NCI-H1105 (cell line): ENCODE measurements around the gene OR2A42.
"Not testable (repeated sequence)": the region's sequence is repeated elsewhere in the genome, so short reads cannot be mapped to it uniquely, and the experiment has no call there.

ENCODE experiments used
- DNase-seq: peaks from one replicate; lab custom pipeline; 2025; lab: John Stamatoyannopoulos, UW

OR2A42 gene

DNA sequence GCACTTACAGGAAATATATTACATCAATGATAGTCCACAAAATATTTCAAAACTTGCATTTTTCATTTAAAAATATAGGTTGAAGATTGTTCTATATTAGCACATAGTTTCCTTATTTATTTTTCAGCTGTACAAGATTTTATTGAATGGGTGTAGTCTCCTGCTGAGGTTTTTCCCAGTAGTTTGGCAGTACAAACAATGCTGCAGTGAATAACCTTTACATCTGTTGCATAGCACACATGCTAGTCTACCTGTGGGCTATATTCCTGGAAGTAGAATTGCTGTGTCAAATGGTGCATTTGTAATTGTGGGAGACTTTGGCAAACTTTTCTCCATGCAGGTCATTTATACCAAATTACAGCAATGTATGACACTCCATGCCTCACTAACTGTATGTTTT is 18.9 kb downstream of the OR2A42 start:
- DNase-seq: not testable (repeated sequence)

DNA sequence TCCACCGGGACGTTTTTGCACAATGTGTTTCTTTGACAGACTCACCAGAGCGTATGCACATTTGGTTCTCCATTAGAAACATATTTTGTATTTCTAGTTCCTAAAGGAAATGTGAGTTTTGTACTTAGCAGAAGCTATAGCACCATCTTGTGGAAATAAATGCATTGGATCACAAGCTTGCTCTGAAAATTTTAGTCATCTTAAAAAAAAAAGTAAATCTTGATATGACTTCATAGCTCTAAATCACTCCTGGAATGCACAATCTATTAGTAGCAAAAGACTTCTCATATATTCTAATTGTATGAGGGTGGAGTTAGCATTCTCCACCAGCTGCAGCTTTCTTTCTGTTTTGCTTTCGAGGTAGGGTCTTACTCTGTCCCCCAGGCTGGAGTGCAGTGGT is 20.3 kb downstream of the OR2A42 start:
- DNase-seq: not testable (repeated sequence)

DNA sequence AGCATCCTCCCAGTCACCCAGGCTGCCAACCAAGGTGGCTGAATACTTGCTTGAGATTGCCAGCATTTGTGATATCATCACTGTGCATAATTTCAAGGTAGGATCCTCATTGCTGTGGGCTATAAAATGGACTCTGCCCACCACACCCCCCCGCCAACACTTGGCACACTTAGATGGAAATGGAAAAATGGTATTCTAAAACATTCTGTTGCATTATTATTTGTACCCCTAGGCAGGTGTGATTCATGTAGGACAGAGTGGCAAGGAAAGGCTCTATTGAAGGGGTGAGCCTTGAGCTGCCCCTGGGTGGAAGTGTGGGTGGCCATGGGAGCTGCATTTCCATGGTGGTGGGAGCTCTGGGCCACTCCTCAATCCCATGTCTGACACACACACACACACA is 20.8 kb downstream of the OR2A42 start:
- DNase-seq: not testable (repeated sequence)

DNA sequence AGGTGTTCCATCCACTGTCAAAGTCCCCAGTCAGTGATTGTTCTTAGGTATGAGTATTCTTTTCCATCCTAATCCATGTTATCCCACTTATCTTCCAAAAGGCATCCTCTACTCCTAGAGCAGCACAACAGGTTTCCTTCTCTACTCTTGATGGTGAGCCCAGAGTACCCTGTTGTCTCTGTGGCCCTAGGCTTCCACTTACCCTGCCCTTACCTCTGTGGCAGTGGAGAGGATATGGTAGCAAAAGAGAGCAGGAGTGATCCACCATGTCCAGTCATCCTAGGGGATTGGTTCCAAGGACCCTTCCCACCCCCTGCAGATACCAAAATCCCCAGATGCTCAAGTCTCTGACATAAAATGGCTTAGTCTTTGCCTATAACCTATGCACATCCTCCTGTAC is 22.2 kb downstream of the OR2A42 start:
- not testable (repeated sequence) for DNase-seq

DNA sequence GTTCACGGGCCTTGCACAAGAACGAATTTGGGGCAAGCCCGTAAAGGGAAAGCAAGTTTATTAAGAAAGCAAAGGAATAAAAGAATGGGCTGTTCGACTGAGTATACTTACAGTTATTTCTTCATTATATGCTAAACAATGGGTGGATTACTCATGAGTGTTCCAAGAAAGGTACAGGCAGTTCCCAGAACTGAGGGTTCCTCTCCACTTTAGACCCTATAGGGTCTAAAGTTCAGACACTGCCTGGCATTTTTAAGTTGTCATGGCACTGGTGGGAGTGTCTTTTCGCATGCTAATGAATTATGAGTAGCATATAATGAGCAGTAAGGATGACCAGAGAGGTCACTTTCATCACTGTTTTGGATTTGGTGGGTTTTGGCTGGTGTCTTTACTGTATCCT is 34.1 kb downstream of the OR2A42 start:
- DNase-seq: not testable (repeated sequence)

DNA sequence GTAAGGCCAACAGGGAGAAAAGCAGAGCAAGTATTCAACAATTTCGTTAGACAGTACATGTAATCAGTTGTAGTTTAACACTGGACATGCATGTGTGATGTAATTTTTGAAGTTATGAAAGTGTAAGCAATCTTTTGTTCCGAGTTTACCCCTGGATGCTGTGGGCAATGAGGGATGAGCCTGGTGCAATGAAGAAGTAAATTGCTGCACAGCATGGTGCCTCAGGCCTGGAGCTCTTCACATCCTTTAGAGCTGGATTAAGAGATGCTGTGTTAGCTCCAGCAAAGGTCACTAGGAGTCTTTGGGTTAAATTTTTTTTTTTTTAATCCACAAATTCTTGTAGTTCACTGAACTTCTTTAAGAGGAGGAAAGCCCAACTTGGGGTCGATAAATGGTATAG is 36.3 kb downstream of the OR2A42 start:
- not testable (repeated sequence) for DNase-seq

DNA sequence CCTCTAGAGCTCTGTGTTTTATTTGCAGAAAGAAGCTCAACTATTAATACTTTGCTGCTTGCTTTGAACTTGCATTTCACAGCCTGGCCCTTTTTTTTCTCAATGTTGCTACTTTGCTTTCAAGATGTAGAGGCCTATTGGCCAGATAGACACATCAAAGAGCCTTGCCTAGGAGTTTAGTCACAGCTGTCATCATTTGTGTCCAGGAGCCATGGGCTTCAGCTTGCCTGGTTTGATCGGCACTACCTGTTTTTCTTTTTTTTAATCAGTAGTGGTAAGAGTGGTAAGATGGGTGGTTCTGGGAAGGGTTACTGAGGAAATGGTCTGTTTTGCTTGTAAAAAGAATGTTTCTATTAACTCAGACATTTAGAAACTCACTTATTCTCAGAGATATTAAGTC is 37.4 kb downstream of the OR2A42 start:
- not testable (repeated sequence) for DNase-seq

DNA sequence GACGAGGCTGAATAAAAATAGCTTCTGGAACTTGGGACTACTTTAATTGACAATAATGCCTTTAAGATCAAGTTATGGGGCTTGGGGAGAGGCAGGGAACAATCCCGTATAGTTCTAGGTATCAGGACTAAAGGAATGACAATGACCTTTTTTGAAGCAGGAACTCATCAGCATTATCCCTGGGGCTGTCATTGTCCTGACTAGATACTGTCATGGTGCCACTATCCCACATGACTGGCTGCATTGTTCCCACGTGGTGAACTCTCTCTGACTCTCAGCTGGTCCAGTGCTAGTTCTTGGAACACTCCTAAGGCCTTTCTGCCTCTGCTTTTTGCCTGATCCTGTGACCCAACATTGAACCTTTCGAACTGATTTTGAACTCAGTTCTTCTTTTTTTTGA is 40.5 kb downstream of the OR2A42 start:
- DNase-seq: not testable (repeated sequence)

DNA sequence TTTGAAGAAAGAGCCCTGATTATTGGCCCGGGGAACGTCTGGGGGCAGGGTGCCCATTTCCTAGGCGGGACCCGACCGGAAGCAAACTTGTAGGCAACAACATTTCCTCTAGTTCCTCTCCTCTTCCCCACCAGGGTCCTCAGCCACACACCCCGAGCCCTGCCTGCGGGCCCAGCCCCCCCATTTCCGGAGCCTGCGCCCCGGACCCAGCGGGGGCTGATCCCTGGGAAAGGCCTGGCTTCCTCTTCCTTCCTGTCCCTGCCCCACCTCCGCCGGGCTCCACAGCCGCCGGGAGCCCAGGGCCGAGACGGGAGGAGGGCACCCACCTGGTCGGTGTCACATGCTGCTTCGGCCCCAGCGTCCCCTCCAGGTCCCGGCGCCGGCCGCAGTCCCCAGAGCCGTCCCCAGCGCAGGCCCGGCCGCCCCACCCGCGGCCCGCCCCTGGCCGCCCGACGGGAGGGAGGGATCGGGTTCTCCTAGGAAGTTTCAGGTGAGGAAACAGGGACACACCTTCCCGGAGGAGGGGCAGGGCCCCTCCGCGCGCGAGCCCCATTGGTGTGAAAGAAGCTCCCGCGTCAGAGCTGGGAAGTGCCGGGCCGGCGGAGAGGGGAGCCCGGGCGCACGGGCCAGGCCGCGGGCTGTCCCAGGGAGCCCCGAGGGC is 44.1 kb downstream of the OR2A42 start, which contains the start of gene ARHGEF35:
ARHGEF35 (minus strand) TSS at position 622 of the 661 bp plus-strand sequence. CDS start 7,450 bp downstream, outside the sequence.
- DNase-seq: not testable (repeated sequence)

DNA sequence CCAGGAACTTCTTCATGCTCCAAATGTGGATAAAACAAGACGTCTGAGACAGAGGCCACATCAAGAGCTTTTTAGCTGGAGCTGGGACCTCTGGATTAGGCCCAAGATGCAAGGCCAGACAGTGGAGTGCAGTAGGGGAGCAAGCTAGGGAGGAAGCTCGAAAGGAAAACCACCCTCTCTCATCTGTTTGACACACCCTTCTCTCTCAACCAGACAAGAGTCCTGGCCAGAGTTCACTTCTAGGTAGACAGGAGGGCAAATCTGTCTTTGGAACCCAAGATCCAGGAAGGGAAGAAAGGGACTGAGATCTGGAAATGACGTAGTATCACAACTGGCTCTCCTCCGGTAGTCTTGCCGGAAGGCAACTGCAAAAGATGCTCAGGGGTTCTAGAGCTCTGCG is 45.0 kb downstream of the OR2A42 start:
- DNase-seq: not testable (repeated sequence)

DNA sequence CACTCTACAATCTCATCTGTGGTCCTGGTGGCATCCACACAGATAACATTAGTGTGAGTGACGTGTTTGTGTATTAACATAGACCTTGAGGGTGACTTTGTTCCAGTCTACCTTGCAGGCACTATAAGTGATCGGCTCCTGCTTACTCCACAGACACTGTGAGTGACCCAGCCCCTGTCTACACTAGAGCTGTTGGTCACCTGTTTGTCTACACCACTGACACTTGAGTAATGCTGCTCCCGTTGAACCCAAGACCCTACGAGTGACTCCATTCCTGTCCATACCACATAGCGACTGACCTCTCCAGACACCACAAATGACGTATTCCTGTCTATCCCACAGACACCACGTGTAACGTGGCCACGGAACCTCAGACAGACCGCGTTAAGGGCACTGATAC is 45.6 kb downstream of the OR2A42 start:
- not testable (repeated sequence) for DNase-seq

DNA sequence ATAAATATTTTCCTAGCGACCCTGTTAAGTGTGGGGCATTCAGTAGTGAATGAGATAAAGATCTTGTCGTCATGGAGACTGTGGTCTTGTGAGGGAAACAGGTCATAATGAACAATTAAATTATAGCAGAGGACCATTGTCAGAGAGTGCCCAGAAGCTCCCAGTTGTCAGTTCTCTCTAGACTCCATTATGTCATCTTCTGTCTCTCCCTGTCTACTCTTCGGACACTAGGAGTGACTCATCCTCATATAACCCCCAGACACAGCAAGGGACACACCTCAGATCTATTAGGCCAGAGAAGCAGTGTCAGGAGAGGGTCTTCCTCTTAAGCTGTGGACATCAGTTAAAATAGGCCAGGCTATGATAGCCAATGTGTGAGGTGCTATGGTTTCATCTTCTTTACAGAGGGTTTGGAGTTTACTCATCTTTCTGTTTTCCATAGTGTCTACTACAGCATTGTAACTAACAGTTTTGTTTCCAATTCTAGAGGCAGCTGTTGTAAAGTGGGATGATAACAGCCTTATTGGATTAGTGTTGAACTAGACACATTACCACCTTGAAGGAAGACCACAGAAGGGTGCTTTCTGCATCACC is 50.7 kb downstream of the OR2A42 start:
- DNase-seq: not testable (repeated sequence)

DNA sequence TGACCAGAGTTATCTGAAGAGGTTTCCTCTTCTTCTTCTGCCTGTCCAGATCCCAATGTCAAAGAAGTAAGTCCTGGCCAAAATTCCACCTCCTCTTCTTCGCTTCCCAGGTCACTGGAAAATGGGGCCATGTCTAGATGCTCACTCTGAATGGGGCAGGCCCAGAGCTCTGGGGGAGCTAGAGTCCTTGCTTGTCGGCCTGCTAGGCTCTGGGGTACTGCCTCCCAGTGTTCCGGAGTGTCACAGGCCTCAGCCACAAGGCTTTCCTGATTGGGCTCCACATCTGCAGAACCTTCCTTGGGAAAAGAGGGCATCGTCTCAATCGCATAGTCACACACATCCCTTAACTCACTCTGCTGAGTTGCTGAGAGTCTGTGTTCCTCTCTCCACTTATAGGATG is 51.6 kb downstream of the OR2A42 start:
- DNase-seq: not testable (repeated sequence)

DNA sequence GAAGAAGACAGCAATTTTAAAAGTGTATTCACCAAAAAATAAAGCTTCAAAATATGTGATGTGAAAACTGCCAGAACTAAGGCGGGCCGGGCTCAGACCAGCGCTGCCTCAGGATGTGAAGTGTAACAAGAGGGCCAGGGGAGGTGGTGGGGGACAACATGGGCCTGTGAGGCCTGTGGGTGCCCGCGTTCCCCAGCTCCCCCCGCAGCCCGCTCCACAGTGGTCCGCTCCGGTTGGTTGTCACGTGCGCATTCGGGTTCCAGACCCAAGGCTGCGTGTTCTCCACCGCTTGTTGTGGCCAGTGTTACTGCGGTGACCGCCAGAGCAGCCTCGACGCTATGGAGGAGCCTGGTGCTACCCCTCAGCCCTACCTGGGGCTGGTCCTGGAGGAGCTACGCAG is 56.2 kb downstream of the OR2A42 start, which contains the start of gene CTAGE4:
CTAGE4 (plus strand) TSS at position 301 of the 400 bp plus-strand sequence; CDS start at position 339, 38 bp downstream.
- not testable (repeated sequence) for DNase-seq

DNA sequence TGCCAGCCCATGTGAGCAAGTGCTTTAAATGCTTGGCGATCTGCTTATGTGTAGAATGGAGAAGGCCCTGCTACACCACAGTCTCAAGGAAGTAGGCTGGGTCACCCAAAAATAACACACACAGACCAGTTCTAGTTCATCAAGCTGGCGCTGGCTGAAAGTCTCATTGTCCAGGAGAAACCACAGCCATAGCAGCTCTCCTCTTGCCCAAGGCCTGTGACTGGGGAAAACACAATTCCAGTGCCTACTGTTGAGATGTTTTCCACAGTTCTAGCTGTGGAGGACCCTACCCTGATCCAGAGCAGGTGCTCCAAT is 60.3 kb downstream of the OR2A42 start:
- not testable (repeated sequence) for DNase-seq

DNA sequence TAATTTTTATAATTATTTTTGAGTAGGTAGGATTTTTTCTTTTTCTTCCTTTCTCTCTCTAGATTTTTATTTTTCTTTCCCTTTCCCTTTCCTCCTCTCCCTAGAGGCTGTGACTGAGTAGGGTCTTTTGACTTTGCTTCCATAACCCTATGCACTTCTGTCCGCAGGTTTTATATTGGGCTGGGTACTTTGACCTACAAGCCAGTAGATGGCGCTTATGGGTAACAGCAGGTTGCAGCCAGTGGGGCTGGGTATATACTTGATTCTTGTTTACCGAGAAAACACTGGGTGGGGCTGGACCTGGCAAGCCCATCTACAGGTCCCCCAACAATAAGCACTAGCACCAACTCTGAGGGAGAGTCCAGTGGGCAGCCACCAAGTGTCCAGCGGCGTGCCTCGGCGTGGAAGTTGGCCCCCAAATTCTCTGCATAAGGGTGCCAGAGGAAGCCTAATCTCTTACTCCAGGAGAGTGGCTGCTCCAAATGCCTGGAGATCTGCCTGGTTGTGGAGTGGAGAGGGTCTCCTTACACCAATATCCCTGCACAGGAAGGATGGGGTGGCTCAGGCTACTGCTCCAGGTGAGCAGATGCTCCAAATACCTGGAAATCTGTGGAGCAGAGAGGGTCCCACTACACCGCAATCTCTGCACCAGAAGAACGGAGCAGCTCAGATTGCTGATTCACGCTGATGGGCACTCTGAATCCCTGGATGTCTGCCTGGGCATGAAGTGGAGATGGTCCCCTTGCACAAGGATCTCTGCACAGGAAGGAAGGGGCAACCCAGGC is 60.8 kb downstream of the OR2A42 start:
- not testable (repeated sequence) for DNase-seq
